OCI-LY1 (cell line): ENCODE data around the gene UPF2.

Source experiments
- H2AFZ ChIP-seq: fragments of 200-600 bp; sonication (generic), shearing (Covaris generic); 2 replicates; pipeline ENCODE4 v1.6.0; 2014; ENCODE audit warnings: antibody characterized with exemption, mild to moderate bottlenecking, low read length
- H3F3A ChIP-seq: fragments of 200-600 bp; sonication (generic), shearing (Covaris generic); 2 replicates; pipeline ENCODE4 v1.6.0; 2014; ENCODE audit warnings: mild to moderate bottlenecking, antibody characterized with exemption, low read length, moderate library complexity; ENCODE audit not compliant: insufficient read depth
- H3K27ac ChIP-seq: fragments of 200-600 bp; sonication (generic); 2 replicates; pipeline ENCODE4 v1.5.1; 2014; ENCODE audit warnings: low read length, mixed run types, mild to moderate bottlenecking, low read depth; ENCODE audit not compliant: poor library complexity, severe bottlenecking
- H3K27me3 ChIP-seq: fragments of 200-600 bp; sonication (generic); 2 replicates; pipeline ENCODE4 v1.6.0; 2014; ENCODE audit warnings: antibody characterized with exemption, mild to moderate bottlenecking, low read length, moderate library complexity; ENCODE audit not compliant: insufficient read depth
- H3K36me3 ChIP-seq: fragments of 200-600 bp; sonication (generic); 2 replicates; pipeline ENCODE4 v1.6.1; 2014; ENCODE audit warnings: mild to moderate bottlenecking, antibody characterized with exemption, low read length, moderate library complexity, mixed read lengths; ENCODE audit not compliant: insufficient read depth
- H3K4me1 ChIP-seq: fragments of 200-600 bp; sonication (generic); 2 replicates; pipeline ENCODE4 v1.5.1; 2014; ENCODE audit warnings: mild to moderate bottlenecking, low read length, moderate library complexity; ENCODE audit not compliant: insufficient read depth, severe bottlenecking
- H3K4me2 ChIP-seq: fragments of 200-600 bp; sonication (generic), shearing (Covaris generic); 2 replicates; pipeline ENCODE4 v1.6.1; 2014; ENCODE audit warnings: low read length
- H3K4me3 ChIP-seq: fragments of 200-600 bp; sonication (generic); 2 replicates; pipeline ENCODE4 v1.5.1; 2014; ENCODE audit warnings: low read length, low read depth, mild to moderate bottlenecking, mixed read lengths; ENCODE audit not compliant: poor library complexity, severe bottlenecking
- H3K79me2 ChIP-seq: fragments of 200-600 bp; shearing (Covaris generic); 2 replicates; pipeline ENCODE4 v1.6.1; 2016; ENCODE audit warnings: mixed run types, low read length, mixed read lengths; ENCODE audit not compliant: insufficient read depth
- H3K9ac ChIP-seq: fragments of 200-600 bp; sonication (generic), shearing (Covaris generic); 2 replicates; pipeline ENCODE4 v1.6.1; 2014; ENCODE audit warnings: mild to moderate bottlenecking, low read length, mixed read lengths
- H3K9me2 ChIP-seq: fragments of 200-600 bp; sonication (generic), shearing (Covaris generic); 2 replicates; pipeline ENCODE4 v1.6.1; 2014; ENCODE audit warnings: low read depth, mild to moderate bottlenecking, low read length, mixed read lengths
- H3K9me3 ChIP-seq: fragments of 200-600 bp; shearing (Covaris generic); 2 replicates; pipeline ENCODE4 v1.6.1; 2014; ENCODE audit warnings: low read length, mixed read lengths
- H4K20me1 ChIP-seq: fragments of 200-600 bp; sonication (generic), shearing (Covaris generic); 2 replicates; pipeline ENCODE4 v1.6.0; 2016; ENCODE audit warnings: mild to moderate bottlenecking, low read length; ENCODE audit not compliant: insufficient read depth
- EZH2 ChIP-seq: fragments of 200-600 bp; sonication (generic), shearing (Covaris generic); IDR thresholded peaks from 2 replicates; pipeline ENCODE4 v1.8.0; 2017; ENCODE audit warnings: borderline replicate concordance, mixed run types, mild to moderate bottlenecking, antibody characterized with exemption, low read length, moderate library complexity, mixed read lengths
- TF ChIP-seq, protein P1 (sequence below): fragments of 200-600 bp; sonication (generic), shearing (Covaris generic); IDR thresholded peaks from 2 replicates; pipeline ENCODE4 v1.5.1; 2017; ENCODE audit warnings: mild to moderate bottlenecking, antibody characterized with exemption, low read length, moderate library complexity, mixed read lengths

Gene UPF2

DNA sequence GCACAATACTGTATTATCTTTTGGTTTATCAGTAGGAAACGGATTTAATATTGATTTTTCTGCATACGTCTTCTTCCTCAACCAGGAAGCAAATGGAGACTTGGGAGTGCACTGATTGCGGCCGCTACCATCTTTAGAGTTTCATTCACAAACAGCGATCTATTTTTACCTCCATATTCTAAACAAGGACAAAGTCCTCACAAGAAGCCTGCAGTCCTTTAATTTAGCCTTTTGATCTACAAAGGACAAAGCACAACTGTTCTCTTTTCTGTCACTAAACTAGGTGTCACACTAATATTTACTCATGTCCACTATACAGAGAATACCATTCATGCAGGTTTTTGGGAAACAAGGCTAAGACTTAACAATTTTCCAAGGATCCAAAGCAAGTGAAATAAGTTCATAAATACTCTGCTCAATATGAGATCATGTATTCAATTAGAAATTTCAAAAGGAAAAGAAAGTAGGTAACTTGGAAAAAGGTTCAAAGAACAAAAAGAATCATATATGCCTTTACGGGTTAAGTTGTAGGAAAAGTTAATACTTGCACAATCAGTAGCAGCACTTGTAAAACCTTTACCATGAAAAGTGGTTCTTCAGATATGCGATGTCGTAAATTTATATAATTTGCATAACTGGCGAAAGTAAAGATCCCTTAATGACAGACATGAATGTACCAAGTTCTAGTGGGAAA is 92.1 kb downstream of the UPF2 start:
- Histone ChIP-seq H3K9me3 (no peaks in the 10 kb centered on the region), H3F3A (no peaks in the 10 kb centered on the region), H3K4me1 (no peaks in the 10 kb centered on the region), H3K27me3 (no peaks in the 10 kb centered on the region), H2AFZ (no peak overlapping the region), H3K9ac (no peak overlapping the region), H3K9me2 (no peaks in the 10 kb centered on the region), H3K4me3 (no peak overlapping the region), H3K4me2 (no peak overlapping the region), H3K36me3 (peaks cover 76% of the 10 kb centered on the region), H3K27ac (no peak overlapping the region), H3K79me2 (no peaks in the 10 kb centered on the region), H4K20me1 (no peaks in the 10 kb centered on the region)
- TF ChIP-seq, protein P1, sequence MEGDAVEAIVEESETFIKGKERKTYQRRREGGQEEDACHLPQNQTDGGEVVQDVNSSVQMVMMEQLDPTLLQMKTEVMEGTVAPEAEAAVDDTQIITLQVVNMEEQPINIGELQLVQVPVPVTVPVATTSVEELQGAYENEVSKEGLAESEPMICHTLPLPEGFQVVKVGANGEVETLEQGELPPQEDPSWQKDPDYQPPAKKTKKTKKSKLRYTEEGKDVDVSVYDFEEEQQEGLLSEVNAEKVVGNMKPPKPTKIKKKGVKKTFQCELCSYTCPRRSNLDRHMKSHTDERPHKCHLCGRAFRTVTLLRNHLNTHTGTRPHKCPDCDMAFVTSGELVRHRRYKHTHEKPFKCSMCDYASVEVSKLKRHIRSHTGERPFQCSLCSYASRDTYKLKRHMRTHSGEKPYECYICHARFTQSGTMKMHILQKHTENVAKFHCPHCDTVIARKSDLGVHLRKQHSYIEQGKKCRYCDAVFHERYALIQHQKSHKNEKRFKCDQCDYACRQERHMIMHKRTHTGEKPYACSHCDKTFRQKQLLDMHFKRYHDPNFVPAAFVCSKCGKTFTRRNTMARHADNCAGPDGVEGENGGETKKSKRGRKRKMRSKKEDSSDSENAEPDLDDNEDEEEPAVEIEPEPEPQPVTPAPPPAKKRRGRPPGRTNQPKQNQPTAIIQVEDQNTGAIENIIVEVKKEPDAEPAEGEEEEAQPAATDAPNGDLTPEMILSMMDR = no peak
- no peak for TF ChIP-seq EZH2

DNA sequence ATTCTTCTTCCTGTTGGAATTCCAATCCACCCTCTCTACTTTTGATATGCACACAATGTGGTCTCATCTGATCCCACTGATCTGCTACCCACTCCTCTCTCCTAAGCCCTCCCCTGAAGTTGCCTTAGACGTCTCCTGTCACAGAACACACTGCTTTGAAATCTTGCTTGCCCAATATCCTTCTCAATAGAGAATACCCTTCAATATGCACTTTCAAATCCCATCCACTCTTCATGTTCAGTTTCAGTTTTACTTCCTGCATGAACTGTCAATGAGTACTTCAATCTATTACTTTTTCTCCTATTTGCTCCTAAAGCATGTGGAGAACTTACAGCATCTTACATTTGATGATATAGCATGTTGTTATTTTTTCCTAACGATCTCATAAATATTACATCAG is 93.5 kb downstream of the UPF2 start:
- Histone ChIP-seq H3K27ac (no peak overlapping the region), H3K9me2 (no peaks in the 10 kb centered on the region), H4K20me1 (no peaks in the 10 kb centered on the region), H3K4me1 (no peaks in the 10 kb centered on the region), H3K9me3 (no peaks in the 10 kb centered on the region), H2AFZ (no peak overlapping the region), H3K27me3 (no peaks in the 10 kb centered on the region), H3K36me3 (peaks cover 78% of the 10 kb centered on the region), H3K4me3 (no peak overlapping the region), H3K9ac (no peak overlapping the region), H3K4me2 (no peak overlapping the region), H3K79me2 (no peaks in the 10 kb centered on the region), H3F3A (no peaks in the 10 kb centered on the region)
- TF ChIP-seq, protein P1 = no peak
- TF ChIP-seq EZH2 = no peak

DNA sequence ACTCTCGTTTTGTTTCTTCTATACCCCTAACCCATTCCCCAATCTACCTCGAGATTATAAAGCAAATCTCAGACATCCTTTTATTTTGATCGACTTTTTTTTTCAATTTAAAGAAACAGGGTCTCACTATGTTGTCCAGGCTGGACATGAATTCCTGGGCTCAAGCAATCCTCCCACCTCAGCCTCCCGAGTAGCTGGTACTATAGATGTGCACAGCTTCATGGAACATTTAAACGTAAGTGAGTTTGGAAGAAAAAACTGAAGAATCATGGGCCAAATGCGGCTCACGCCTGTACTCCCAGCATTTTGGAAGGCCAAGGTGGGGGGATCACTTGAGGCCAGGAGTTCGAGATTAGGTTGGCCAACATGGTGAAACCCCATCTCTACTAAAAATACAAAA is 96.0 kb downstream of the UPF2 start:
- no peaks in the 10 kb centered on the region for H3F3A ChIP-seq
- H3K4me2 ChIP-seq = no peak overlapping the region
- H3K79me2 ChIP-seq = no peaks in the 10 kb centered on the region
- no peaks in the 10 kb centered on the region for H3K9me2 ChIP-seq
- no peaks in the 10 kb centered on the region for H3K4me1 ChIP-seq
- TF ChIP-seq, protein P1 = no peak
- TF ChIP-seq EZH2 = no peak
- H3K4me3 ChIP-seq = no peak overlapping the region
- no peaks in the 10 kb centered on the region for H4K20me1 ChIP-seq
- H3K27ac ChIP-seq = no peak overlapping the region
- H3K27me3 ChIP-seq = no peaks in the 10 kb centered on the region
- no peak overlapping the region for H3K9ac ChIP-seq
- peaks cover 84% of the 10 kb centered on the region for H3K36me3 ChIP-seq
- H2AFZ ChIP-seq = no peak overlapping the region
- no peaks in the 10 kb centered on the region for H3K9me3 ChIP-seq
